Liver (tissue), 3 donors: ENCODE measurements around the gene C12orf76.

ENCODE experiments used
- EGR1 ChIP-seq, 2 donors: IDR thresholded peaks; 2 replicates each; pipeline ENCODE4 v1.6.1; 2016 to 2018; ENCODE audit warnings: antibody characterized with exemption in 2 of 2, low read depth in 2 of 2
- TAF1 ChIP-seq: conservative IDR thresholded peaks from 2 replicates; pipeline ENCODE4 v1.6.1; 2016; ENCODE audit warnings: antibody characterized with exemption, mild to moderate bottlenecking
- YY1 ChIP-seq: IDR thresholded peaks from 2 replicates; pipeline ENCODE4 v1.6.1; 2016; ENCODE audit warnings: antibody characterized with exemption, mild to moderate bottlenecking
- TF ChIP-seq, protein P1 (sequence below): fragments of 150-350 bp; IDR thresholded peaks from 2 replicates; pipeline ENCODE4 v1.5.1; 2017; ENCODE audit warnings: improper control_type of control experiment, low read depth, low read length; ENCODE audit not compliant: missing input control
- TF ChIP-seq, protein P2 (sequence below): IDR thresholded peaks from 2 replicates; pipeline ENCODE4 v1.6.1; 2016; ENCODE audit warnings: antibody characterized with exemption
- donor health status: healthy.
- donor health status: healthy.

DNA sequence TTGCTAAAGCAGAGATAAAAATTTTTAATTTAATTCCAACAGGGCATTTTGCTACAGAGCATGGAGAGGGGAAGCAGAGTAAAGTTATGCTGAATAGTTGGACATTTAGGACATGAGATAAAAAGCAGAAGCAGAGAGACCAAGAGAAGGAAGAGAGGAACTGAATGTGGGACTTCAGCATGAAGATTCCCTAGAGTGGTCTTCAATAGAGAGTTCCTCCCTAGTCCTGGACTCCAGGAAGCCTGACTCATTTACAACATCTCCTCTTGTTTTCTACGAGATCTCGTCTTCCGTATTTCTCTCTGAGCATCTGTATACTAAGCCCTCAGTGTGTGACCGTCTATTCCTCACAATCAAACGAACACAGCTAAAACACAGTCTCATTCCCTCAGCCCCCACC lies 40.6 kb upstream of the C12orf76 start:
- TF ChIP-seq, protein P1, sequence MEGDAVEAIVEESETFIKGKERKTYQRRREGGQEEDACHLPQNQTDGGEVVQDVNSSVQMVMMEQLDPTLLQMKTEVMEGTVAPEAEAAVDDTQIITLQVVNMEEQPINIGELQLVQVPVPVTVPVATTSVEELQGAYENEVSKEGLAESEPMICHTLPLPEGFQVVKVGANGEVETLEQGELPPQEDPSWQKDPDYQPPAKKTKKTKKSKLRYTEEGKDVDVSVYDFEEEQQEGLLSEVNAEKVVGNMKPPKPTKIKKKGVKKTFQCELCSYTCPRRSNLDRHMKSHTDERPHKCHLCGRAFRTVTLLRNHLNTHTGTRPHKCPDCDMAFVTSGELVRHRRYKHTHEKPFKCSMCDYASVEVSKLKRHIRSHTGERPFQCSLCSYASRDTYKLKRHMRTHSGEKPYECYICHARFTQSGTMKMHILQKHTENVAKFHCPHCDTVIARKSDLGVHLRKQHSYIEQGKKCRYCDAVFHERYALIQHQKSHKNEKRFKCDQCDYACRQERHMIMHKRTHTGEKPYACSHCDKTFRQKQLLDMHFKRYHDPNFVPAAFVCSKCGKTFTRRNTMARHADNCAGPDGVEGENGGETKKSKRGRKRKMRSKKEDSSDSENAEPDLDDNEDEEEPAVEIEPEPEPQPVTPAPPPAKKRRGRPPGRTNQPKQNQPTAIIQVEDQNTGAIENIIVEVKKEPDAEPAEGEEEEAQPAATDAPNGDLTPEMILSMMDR = no peak
- no peak for TF ChIP-seq TAF1
- TF ChIP-seq, protein P2, sequence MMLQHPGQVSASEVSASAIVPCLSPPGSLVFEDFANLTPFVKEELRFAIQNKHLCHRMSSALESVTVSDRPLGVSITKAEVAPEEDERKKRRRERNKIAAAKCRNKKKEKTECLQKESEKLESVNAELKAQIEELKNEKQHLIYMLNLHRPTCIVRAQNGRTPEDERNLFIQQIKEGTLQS = no peak
- no peak for TF ChIP-seq EGR1 (IDR thresholded peaks at IDR 0.05; ENCODE audit: low read depth in 2 of 2)
- TF ChIP-seq YY1 = no peak
